ENCODE data around the gene SHROOM3.
A peak's percentile ranks its signal among the peaks of the same experiment; 100 is the strongest.

The SHROOM3 gene

GRCh38 chr4:76494243-76494642, 59.2 kb downstream of the SHROOM3 start:
- no peak for DNase-seq (ENCODE audit: low read depth in 2 of 2)

GRCh38 chr4:76494871-76495590, 60.0 kb downstream of the SHROOM3 start:
- no peak for DNase-seq (ENCODE audit: low read depth in 2 of 2)

- DNase-seq (ENCODE audit: low read depth in 2 of 2) = no peak
These were observed 63.5 kb downstream of the SHROOM3 start for GRCh38 chr4:76498550-76498949.

GRCh38 chr4:76499461-76499860, 64.4 kb downstream of the SHROOM3 start:
- no peak for DNase-seq (ENCODE audit: low read depth in 2 of 2)

GRCh38 chr4:76502886-76503285, 67.9 kb downstream of the SHROOM3 start:
- no peak for DNase-seq (ENCODE audit: low read depth in 2 of 2)

- peak in 1 of 2 experiments; percentile 24 for DNase-seq (ENCODE audit: low read depth in 2 of 2)
These were observed 69.8 kb downstream of the SHROOM3 start for GRCh38 chr4:76504613-76505465.

GRCh38 chr4:76511947-76512346, 76.9 kb downstream of the SHROOM3 start:
- no peak for DNase-seq (ENCODE audit: low read depth in 2 of 2)

GRCh38 chr4:76513482-76513881, 78.5 kb downstream of the SHROOM3 start:
- no peak for DNase-seq (ENCODE audit: low read depth in 2 of 2)

- DNase-seq (ENCODE audit: low read depth in 2 of 2) = no peak
These were observed 79.1 kb downstream of the SHROOM3 start for GRCh38 chr4:76514087-76514486.

- DNase-seq (ENCODE audit: low read depth in 2 of 2) = no peak
These were observed 81.2 kb downstream of the SHROOM3 start for GRCh38 chr4:76515975-76516843.

GRCh38 chr4:76518241-76518640, 83.2 kb downstream of the SHROOM3 start:
- peak in 1 of 2 experiments; percentile 48 for DNase-seq (ENCODE audit: low read depth in 2 of 2)

GRCh38 chr4:76523593-76523992, 88.6 kb downstream of the SHROOM3 start:
- no peak for DNase-seq (ENCODE audit: low read depth in 2 of 2)

- DNase-seq (ENCODE audit: low read depth in 2 of 2) = no peak
These were observed 90.7 kb downstream of the SHROOM3 start for GRCh38 chr4:76525751-76526150.

- DNase-seq (ENCODE audit: low read depth in 2 of 2) = no peak
These were observed 91.6 kb downstream of the SHROOM3 start for GRCh38 chr4:76526585-76526990.

GRCh38 chr4:76527666-76528065, 92.6 kb downstream of the SHROOM3 start:
- DNase-seq (ENCODE audit: low read depth in 2 of 2) = no peak

GRCh38 chr4:76531597-76531996, 96.6 kb downstream of the SHROOM3 start:
- DNase-seq (ENCODE audit: low read depth in 2 of 2) = no peak

- DNase-seq (ENCODE audit: low read depth in 2 of 2) = no peak
These were observed 97.8 kb downstream of the SHROOM3 start for GRCh38 chr4:76532805-76533204.

GRCh38 chr4:76533314-76533713, 98.3 kb downstream of the SHROOM3 start:
- no peak for DNase-seq (ENCODE audit: low read depth in 2 of 2)

- no peak for DNase-seq (ENCODE audit: low read depth in 2 of 2)
These were observed 100.8 kb downstream of the SHROOM3 start for GRCh38 chr4:76535603-76536372.

GRCh38 chr4:76536373-76536689, 101.3 kb downstream of the SHROOM3 start:
- DNase-seq (ENCODE audit: low read depth in 2 of 2) = no peak

- DNase-seq (ENCODE audit: low read depth in 2 of 2) = no peak
These were observed 103.3 kb downstream of the SHROOM3 start for GRCh38 chr4:76538296-76538695.
